NCI-H226 (cell line): ENCODE results near the gene PVALEF.

Experiments used
- DNase-seq: peaks from one replicate; pipeline ENCODE4 v3.0.0-alpha.2; 2015

Gene PVALEF

DNA sequence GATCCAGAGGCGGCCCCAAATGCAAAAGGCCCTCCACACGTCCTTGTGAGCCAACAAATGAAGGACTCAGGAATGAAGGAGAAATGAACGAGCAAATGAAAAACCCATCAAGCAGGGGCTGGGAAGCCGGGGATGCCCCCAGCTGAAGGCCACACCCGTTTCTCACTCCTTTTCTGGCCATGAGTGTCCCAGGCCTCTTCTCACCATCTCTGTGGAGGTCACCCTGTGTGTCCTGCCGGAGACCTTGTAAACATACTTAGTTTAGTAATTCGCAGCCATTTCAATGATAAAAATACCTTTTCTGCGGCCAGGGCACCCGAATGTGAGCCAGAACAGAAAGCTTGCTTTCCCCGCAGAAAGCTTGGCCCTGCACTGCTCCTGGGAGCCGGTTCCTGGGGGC lies 21.8 kb downstream of the PVALEF start:
- DNase-seq, result no peak

DNA sequence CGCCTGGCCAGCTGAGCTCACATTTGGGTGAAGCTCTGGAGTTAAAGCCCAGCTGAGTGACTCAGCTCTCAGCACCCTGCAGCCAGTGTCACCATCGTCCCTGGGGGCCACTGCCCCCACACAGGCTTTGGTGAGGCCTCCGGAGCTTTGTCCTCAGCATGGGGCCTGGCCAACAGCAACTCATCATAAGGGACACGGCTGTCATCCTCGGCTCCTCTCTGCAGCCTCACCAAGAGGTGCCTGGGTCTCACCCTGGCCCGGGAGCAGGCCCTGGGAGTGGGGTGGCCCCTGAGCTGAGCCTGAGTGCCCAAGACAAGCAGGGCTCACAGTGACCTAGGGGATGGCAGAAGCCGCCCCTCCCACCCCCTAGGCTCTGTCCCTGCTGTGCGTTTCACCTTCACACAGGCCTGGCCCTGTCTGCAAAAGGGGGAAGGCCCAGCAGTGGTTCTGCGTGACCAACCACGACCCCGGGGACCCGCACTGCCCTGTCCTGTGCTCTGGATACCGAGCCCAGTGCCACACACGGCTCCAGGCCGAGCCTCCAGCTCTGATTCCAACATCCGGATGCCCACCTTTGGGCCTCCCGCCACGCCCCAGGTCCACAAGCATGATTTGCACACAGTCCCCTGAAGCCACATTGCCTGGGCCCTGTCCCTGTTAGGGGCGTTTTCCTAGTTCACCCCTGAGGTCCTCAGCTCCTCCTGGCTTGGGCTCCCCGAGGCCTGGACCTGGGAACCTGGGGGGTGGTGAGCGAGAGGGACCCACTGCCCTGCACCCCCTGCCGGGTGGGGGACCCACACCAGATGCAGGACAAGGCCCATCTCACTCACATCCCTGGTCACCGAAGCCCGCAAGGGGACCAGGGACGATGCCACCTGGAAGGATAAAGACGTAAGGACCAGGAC lies 22.5 kb downstream of the PVALEF start:
- DNase-seq, result no peak

GRCh38 chr17:81188491-81188840 lies 23.2 kb downstream of the PVALEF start:
- DNase-seq, result no peak

- no peak for DNase-seq
Observed at GRCh38 chr17:81189016-81189415, 23.7 kb downstream of the PVALEF start.

GRCh38 chr17:81189670-81190530 lies 24.6 kb downstream of the PVALEF start:
- no peak for DNase-seq

DNA sequence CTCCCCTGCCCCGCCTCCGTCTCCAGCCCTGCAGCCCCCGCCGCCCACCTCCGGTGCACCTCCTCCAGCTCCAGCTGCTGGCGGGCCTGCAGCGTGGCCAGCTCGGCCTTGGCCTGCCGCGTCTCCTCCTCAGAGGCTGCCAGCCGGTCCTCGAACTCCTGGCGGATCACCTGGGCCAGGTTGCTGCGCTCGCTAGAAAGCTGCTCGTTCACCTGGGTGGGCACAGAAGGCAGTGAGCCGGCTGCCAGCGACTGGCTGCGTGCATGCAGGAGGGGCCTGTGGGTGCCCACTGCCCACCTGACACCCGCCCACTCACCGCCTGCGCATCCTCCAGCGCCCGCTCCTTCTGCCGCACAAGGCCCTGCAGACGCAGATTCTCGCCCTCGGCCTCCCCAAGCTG lies 25.3 kb downstream of the PVALEF start:
- no peak for DNase-seq

GRCh38 chr17:81191116-81191515 lies 25.8 kb downstream of the PVALEF start:
- DNase-seq, result no peak

- no peak for DNase-seq
Observed at GRCh38 chr17:81191646-81192045, 26.3 kb downstream of the PVALEF start.

DNA sequence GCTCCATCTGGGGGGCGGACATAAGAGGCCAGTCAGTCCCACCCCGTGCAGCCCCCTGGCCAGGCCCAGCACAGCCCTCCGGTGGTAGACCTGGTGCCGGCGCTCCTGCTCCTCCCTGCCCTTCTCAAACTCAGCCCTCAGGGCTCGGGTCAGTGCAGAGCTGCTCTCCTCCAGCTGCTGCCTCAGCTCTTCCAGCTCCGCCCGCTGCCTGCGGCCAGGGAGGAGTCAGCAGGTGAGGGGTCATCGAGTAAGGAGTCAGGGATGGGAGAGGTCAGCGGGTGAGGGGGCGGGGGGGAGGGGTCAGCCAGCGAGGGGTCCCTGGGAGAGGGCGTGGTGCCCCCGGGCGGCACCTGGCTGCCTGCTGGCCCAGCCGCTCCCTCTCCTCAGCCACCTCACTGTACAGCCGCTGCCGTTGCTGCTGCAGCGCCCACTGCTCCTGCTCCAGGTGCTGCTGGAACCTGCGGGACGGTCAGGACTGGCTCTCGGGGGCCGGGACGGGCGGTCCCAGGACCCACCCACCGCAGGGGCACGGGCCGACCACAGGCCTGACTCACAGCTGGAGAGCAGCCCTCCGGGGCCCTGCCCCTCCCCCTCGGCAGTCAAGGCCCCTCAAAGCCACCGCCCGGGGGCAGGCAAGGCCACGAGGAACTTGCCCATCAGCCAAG lies 27.2 kb downstream of the PVALEF start:
- no peak for DNase-seq

DNA sequence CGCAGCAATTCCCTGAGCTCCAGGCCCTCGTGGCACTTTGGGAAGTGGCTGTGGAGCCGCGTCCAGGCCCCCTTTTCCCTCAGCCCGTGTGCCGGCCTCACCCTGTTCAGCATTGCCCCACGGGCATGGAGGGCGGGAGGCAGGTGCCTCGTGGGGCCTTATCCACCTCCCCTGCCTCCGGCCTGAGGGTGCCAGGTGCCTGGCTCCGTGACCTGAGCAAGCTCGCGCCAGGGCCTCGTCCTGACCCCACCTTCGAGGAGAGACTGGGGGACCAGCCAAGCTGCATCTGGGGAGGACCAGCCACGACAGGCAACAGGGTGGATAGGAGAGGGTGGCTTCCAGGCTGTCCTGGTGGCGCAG lies 27.7 kb downstream of the PVALEF start:
- DNase-seq, result no peak

DNA sequence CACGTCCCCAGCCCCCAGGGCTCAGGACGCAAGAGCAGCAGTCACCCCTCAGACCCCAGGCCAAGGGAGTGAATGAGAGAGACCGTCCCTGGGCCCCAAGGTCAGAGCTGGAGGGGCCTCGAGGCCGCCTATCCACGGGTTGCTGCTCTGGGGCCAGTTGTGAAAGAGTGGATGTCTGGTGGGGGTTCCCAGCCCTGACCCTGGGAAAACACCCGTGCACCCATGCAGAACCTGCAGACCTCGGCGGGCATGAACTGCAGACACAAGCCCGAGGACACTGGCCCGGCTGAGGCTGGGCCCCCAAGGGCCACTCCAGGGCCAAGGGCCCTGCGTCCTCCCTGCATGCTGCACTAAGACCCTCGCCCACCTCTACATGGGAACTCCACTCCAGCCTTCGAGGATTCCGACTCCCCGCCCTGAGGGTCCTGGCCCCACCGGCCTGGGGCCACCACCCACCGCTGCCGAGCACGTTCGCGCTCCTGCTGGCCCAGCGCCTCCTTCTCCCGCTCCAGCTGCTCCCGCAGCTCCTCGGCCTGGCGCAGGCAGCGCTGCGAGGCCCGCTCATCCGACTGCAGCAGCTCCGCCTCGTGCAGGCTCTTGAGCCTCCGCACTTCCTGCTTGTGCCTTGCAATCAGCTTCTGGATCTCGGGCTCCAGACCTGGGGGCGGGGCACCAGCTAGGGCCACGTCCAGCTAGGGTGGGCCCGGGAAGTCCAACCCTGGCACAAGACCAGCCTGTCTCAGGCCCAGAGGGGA lies 28.3 kb downstream of the PVALEF start:
- DNase-seq, result no peak

- no peak for DNase-seq
Observed at GRCh38 chr17:81194225-81194760, 29.0 kb downstream of the PVALEF start.

- DNase-seq, result no peak
Observed at GRCh38 chr17:81194941-81195901, 29.9 kb downstream of the PVALEF start.

- DNase-seq, result no peak
Observed at GRCh38 chr17:81195941-81196495, 30.7 kb downstream of the PVALEF start.

DNA sequence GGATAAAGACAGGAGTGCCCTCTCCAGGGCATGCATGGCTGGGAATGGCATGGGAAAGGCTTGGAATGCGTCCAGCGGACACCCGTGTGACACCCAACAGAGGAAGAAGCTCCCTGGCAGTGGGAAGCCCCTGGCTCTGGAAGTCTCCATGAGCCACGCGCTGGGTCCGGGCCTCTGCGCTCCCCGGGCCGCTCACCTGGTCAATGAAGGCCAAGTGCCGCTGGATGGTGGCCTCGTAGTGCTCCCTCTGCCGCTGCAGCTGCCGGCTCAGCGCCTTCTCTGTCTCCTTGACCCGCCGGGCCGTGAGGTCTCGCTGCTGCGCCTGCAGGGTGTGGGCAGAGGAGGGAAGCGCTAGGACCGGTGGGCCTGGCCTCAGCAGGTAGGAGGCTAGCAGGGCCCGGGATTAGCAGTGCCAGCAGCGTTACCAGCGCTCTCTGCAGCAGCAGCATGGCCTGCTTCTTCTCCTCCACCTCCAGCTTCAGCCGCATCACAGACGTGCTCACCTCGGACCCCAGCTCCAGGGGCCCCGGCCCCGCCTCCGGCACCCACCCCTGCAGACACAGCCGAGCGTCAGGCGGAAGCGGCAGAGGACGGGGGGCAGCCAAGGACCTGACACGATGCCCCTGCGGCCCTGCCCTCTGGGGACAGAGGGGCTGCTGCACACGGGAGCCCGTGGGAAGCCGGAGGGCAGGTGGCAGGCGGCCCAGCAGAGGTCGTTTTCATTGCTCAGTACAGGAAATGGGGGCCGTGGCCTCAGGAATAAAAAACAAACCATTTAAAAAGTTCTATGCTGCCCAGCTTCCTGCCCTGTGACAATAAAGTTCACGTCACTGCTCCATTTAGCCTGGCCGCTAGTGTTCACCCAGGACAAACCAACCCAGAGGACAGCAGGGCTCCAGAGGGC lies 31.4 kb downstream of the PVALEF start:
- no peak for DNase-seq

DNA sequence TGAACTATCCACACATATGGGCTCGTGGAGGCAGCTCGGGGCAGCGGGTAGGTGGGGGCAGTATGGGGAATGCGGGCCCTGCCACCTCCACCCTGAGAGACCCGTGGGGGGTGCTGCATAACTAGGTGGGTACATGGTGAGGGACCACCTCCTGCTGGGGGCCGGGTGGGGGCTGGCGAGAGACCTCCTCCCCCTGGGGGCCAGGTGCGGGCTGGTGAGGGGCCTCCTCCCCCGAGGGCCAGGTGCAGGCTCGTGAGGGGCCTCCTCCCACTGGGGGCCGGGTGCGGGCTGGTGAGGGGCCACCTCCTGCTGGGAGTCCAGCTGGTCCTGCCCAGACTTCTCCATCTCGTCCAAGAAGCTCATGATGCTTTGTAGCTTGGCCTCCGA lies 32.1 kb downstream of the PVALEF start:
- DNase-seq, result no peak

- no peak for DNase-seq
Observed at GRCh38 chr17:81197831-81198490, 32.7 kb downstream of the PVALEF start.

GRCh38 chr17:81198826-81199481 lies 33.6 kb downstream of the PVALEF start:
- no peak for DNase-seq

DNA sequence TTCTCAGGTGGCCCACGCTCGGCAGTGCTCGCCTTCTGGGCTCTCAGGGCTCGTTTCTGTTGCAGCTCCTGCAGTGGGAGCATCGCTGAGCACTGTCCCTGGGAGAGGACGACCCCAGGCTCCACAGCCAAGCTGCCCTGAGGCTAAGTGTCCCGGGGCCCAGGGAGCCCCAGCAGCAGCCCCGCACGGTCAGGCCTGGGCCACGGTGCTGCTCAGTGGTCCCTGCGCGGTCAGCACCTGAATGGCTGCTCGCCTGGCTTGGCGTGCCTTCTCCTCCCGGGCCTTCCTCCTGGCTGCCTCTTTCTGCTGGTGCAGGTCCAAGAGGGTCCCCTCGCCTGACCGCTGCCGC lies 34.1 kb downstream of the PVALEF start:
- no peak for DNase-seq
